Gastrocnemius medialis (tissue), 4 donors: ENCODE measurements around the gene CLDN11. TPM values are rescaled to one million over a fixed set of nuclear protein-coding genes. Genes with fewer than 3 reads are reported as not detected.

Experiments
- ATAC-seq, 2 donors: fragments of 150-250 bp; one replicate each; pipeline ENCODE4 v1.9.1; 2016
- DNase-seq, 2 donors: peaks; one replicate each; pipeline ENCODE4 v3.0.0-alpha.2; 2019
- H3K27ac ChIP-seq, 4 donors: fragments of 200-600 bp; sonication (generic); 1 replicate in 1 of 4; 2 replicates in 3 of 4; pipeline ENCODE4 v1.5.1; 2016 to 2018; ENCODE audit warnings: mild to moderate bottlenecking in 2 of 4, moderate library complexity in 1 of 4
- H3K27me3 ChIP-seq, 3 donors: fragments of 200-600 bp; sonication (generic) in 2 of 3; 1 replicate in 1 of 3; 2 replicates in 2 of 3; pipeline versions ENCODE4 v1.5.1 to v1.6.0; 2016 to 2019; ENCODE audit warnings: mild to moderate bottlenecking in 1 of 3, moderate library complexity in 1 of 3
- H3K36me3 ChIP-seq, 2 donors: fragments of 200-600 bp; sonication (generic) in 1 of 2; one replicate each; pipeline ENCODE4 v1.5.1; 2017 to 2018
- H3K4me1 ChIP-seq, 2 donors: fragments of 200-600 bp; sonication (generic) in 1 of 2; one replicate each; pipeline ENCODE4 v1.5.1; 2016 to 2017; ENCODE audit warnings: mild to moderate bottlenecking in 2 of 2
- H3K4me3 ChIP-seq, 4 donors: fragments of 200-600 bp; sonication (generic) in 3 of 4; 1 replicate in 1 of 4; 2 replicates in 3 of 4; pipeline ENCODE4 v1.5.1; 2016 to 2019; ENCODE audit warnings: mild to moderate bottlenecking in 2 of 4
- H3K9me3 ChIP-seq, 3 donors: fragments of 200-600 bp; sonication (generic) in 2 of 3; 1 replicate in 1 of 3; 2 replicates in 2 of 3; pipeline ENCODE4 v1.5.1; 2016 to 2019
- CTCF ChIP-seq, 5 experiments: fragments of 450-650 bp in 3 of 5; fragments of 200-600 bp in 2 of 5; sonication (generic) in 2 of 5; IDR thresholded peaks in 4 of 5; conservative IDR thresholded peaks in 1 of 5; 1 replicate in 4 of 5; 2 replicates in 1 of 5; pipeline ENCODE4 v1.5.1; 2016 to 2019; ENCODE audit warnings: antibody characterized with exemption in 5 of 5, mild to moderate bottlenecking in 3 of 5, moderate library complexity in 3 of 5
- POLR2A ChIP-seq, 2 donors: fragments of 450-650 bp; IDR thresholded peaks; one replicate each; pipeline ENCODE4 v1.6.1; 2017; ENCODE audit warnings: antibody characterized with exemption in 2 of 2, mild to moderate bottlenecking in 2 of 2, moderate library complexity in 2 of 2
- in situ Hi-C, 4 donors: fragments of 200-750 bp; cut with MboI; loops; one replicate each; pipeline versions ENCODE4 v1.15.0 to v1.8.0; 2017; ENCODE audit warnings: low sequenced_read_pairs in 4 of 4
- intact Hi-C: fragments of 100-400 bp; cut with DNase I; formaldehyde crosslinking; loops from one replicate; pipeline ENCODE4 v1.15.1; 2023; ENCODE audit warnings: low total_unique reads
- total RNA-seq, 4 donors: library from RNA; depleted of rRNA; stranded (reverse); fragments of >200 nt; gene quantifications; one replicate each; pipeline versions ENCODE4 v1.1.0 to v1.2.3, GENCODE V29; 2016

CLDN11 gene
- total RNA-seq, 4 donors from 2014 or later = 0.53 to 2.7 (median 1.4) TPM

- in situ Hi-C loops = no loop called here
- H3K4me3 ChIP-seq = no peak overlapping the region
- H3K27ac ChIP-seq = no peak overlapping the region
- TF ChIP-seq CTCF (IDR thresholded peaks at IDR 0.05 in 4 of 5, conservative IDR thresholded peaks at IDR 0.05 in 1 of 5) = no peak
- TF ChIP-seq POLR2A (IDR thresholded peaks at IDR 0.05) = no peak
- H3K9me3 ChIP-seq = no peaks in the 10 kb centered on the region
- no peak for ATAC-seq
- no peaks in the 10 kb centered on the region for H3K36me3 ChIP-seq
- H3K4me1 ChIP-seq = no peaks in the 10 kb centered on the region
- intact Hi-C loops = no loop called here
- no peak for DNase-seq
- no peaks in the 10 kb centered on the region for H3K27me3 ChIP-seq
These were observed 54.7 kb downstream of the CLDN11 start for GRCh38 chr3:170473358-170473757.

GRCh38 chr3:170475092-170475685 is 56.5 kb downstream of the CLDN11 start:
- ATAC-seq = no peak
- no peak overlapping the region for H3K27ac ChIP-seq
- no peak overlapping the region for H3K4me3 ChIP-seq
- in situ Hi-C loops = no loop called here
- TF ChIP-seq POLR2A (IDR thresholded peaks at IDR 0.05) (no peak), CTCF (IDR thresholded peaks at IDR 0.05 in 4 of 5, conservative IDR thresholded peaks at IDR 0.05 in 1 of 5) (no peak)
- no peaks in the 10 kb centered on the region for H3K36me3 ChIP-seq
- no peaks in the 10 kb centered on the region for H3K9me3 ChIP-seq
- H3K4me1 ChIP-seq = no peaks in the 10 kb centered on the region
- no peak for DNase-seq
- no peaks in the 10 kb centered on the region for H3K27me3 ChIP-seq
- intact Hi-C loops = no loop called here

GRCh38 chr3:170476291-170476690 is 57.6 kb downstream of the CLDN11 start:
- Histone ChIP-seq H3K27me3 (no peaks in the 10 kb centered on the region), H3K36me3 (no peaks in the 10 kb centered on the region), H3K27ac (no peak overlapping the region), H3K4me3 (no peak overlapping the region), H3K9me3 (no peaks in the 10 kb centered on the region), H3K4me1 (no peaks in the 10 kb centered on the region)
- no peak for ATAC-seq
- DNase-seq = no peak
- in situ Hi-C loops (no loop called here), intact Hi-C loops (no loop called here)
- TF ChIP-seq CTCF (IDR thresholded peaks at IDR 0.05 in 4 of 5, conservative IDR thresholded peaks at IDR 0.05 in 1 of 5) (no peak), POLR2A (IDR thresholded peaks at IDR 0.05) (no peak)

- Histone ChIP-seq H3K36me3 (no peaks in the 10 kb centered on the region), H3K4me1 (no peaks in the 10 kb centered on the region), H3K4me3 (no peak overlapping the region), H3K9me3 (no peaks in the 10 kb centered on the region), H3K27me3 (no peaks in the 10 kb centered on the region), H3K27ac (no peak overlapping the region)
- TF ChIP-seq CTCF (IDR thresholded peaks at IDR 0.05 in 4 of 5, conservative IDR thresholded peaks at IDR 0.05 in 1 of 5) = no peak
- TF ChIP-seq POLR2A (IDR thresholded peaks at IDR 0.05) = no peak
- DNase-seq = no peak
- ATAC-seq = no peak
- in situ Hi-C loops = no loop called here
- intact Hi-C loops = no loop called here
These were observed 58.7 kb downstream of the CLDN11 start for GRCh38 chr3:170477395-170477794.

GRCh38 chr3:170480111-170480510 is 61.4 kb downstream of the CLDN11 start:
- no peaks in the 10 kb centered on the region for H3K36me3 ChIP-seq
- no peak for ATAC-seq
- intact Hi-C loops = no loop called here
- no peak for DNase-seq
- no peaks in the 10 kb centered on the region for H3K9me3 ChIP-seq
- H3K27ac ChIP-seq = no peak overlapping the region
- TF ChIP-seq POLR2A (IDR thresholded peaks at IDR 0.05) (no peak), CTCF (IDR thresholded peaks at IDR 0.05 in 4 of 5, conservative IDR thresholded peaks at IDR 0.05 in 1 of 5) (no peak)
- H3K4me1 ChIP-seq = no peaks in the 10 kb centered on the region
- no peak overlapping the region for H3K4me3 ChIP-seq
- in situ Hi-C loops = no loop called here
- H3K27me3 ChIP-seq = no peaks in the 10 kb centered on the region
